Transverse colon (tissue), 4 donors: ENCODE measurements around the gene ST3GAL2.

Experiments
- CTCF ChIP-seq, 5 experiments: fragments of 200-600 bp in 3 of 5; fragments of 450-650 bp in 2 of 5; sonication (generic) in 3 of 5; IDR thresholded peaks; 1 replicate in 2 of 5; 2 replicates in 3 of 5; pipeline ENCODE4 v1.5.1; 2016 to 2017; ENCODE audit warnings: antibody characterized with exemption in 5 of 5, inconsistent platforms in 3 of 5, mild to moderate bottlenecking in 2 of 5, moderate library complexity in 1 of 5
- POLR2A ChIP-seq: fragments of 450-650 bp; IDR thresholded peaks from one replicate; pipeline ENCODE4 v1.6.1; 2016; ENCODE audit warnings: antibody characterized with exemption, mild to moderate bottlenecking, moderate library complexity
- POLR2AphosphoS5 ChIP-seq, 3 donors: sonication (generic); formaldehyde crosslinking; IDR thresholded peaks; one replicate each; pipeline ENCODE4 v1.6.1; 2016; ENCODE audit warnings: antibody characterized with exemption in 3 of 3

- TF ChIP-seq POLR2A (no peak), CTCF (IDR thresholded peaks at IDR 0.05) (no peak), POLR2AphosphoS5 (IDR thresholded peaks at IDR 0.05) (no peak)
Observed at GRCh38 chr16:70341600-70341999, 97.3 kb downstream of the ST3GAL2 start.
